Measurements from ENCODE around the gene NAALADL2.
"Not testable (repeated sequence)": the region's sequence is repeated elsewhere in the genome, so short reads cannot be mapped to it uniquely, and the experiment has no call there.

Gene NAALADL2

GRCh38 chr3:175260145-175260794 lies 401.1 kb downstream of the NAALADL2 start:
- DNase-seq (ENCODE audit: low read depth, low spot score) = no peak

- DNase-seq (ENCODE audit: low read depth, low spot score) = no peak
Observed at GRCh38 chr3:175266478-175266877, 407.3 kb downstream of the NAALADL2 start.

- DNase-seq (ENCODE audit: low read depth, low spot score) = no peak
Observed at GRCh38 chr3:175267121-175267531, 408.0 kb downstream of the NAALADL2 start.

- no peak for DNase-seq (ENCODE audit: low read depth, low spot score)
Observed at GRCh38 chr3:175267561-175267960, 408.4 kb downstream of the NAALADL2 start.

- no peak for DNase-seq (ENCODE audit: low read depth, low spot score)
Observed at GRCh38 chr3:175269394-175269793, 410.3 kb downstream of the NAALADL2 start.

- no peak for DNase-seq (ENCODE audit: low read depth, low spot score)
Observed at GRCh38 chr3:175270198-175270837, 411.2 kb downstream of the NAALADL2 start.

- no peak for DNase-seq (ENCODE audit: low read depth, low spot score)
Observed at GRCh38 chr3:175270866-175271265, 411.7 kb downstream of the NAALADL2 start.

GRCh38 chr3:175271465-175271864 lies 412.3 kb downstream of the NAALADL2 start:
- not testable (repeated sequence) for DNase-seq (ENCODE audit: low read depth, low spot score)

GRCh38 chr3:175272392-175272791 lies 413.3 kb downstream of the NAALADL2 start:
- no peak for DNase-seq (ENCODE audit: low read depth, low spot score)

GRCh38 chr3:175273573-175273972 lies 414.4 kb downstream of the NAALADL2 start:
- no peak for DNase-seq (ENCODE audit: low read depth, low spot score)

- no peak for DNase-seq (ENCODE audit: low read depth, low spot score)
Observed at GRCh38 chr3:175274056-175274455, 414.9 kb downstream of the NAALADL2 start.

- no peak for DNase-seq (ENCODE audit: low read depth, low spot score)
Observed at GRCh38 chr3:175274474-175275218, 415.5 kb downstream of the NAALADL2 start.

GRCh38 chr3:175278680-175279079 lies 419.5 kb downstream of the NAALADL2 start:
- DNase-seq (ENCODE audit: low read depth, low spot score) = no peak

- no peak for DNase-seq (ENCODE audit: low read depth, low spot score)
Observed at GRCh38 chr3:175279457-175279856, 420.3 kb downstream of the NAALADL2 start.

- no peak for DNase-seq (ENCODE audit: low read depth, low spot score)
Observed at GRCh38 chr3:175279911-175280310, 420.8 kb downstream of the NAALADL2 start.

GRCh38 chr3:175287361-175287963 lies 428.3 kb downstream of the NAALADL2 start:
- no peak for DNase-seq (ENCODE audit: low read depth, low spot score)

- DNase-seq (ENCODE audit: low read depth, low spot score) = no peak
Observed at GRCh38 chr3:175288621-175289020, 429.5 kb downstream of the NAALADL2 start.

GRCh38 chr3:175294793-175295192 lies 435.7 kb downstream of the NAALADL2 start:
- DNase-seq (ENCODE audit: low read depth, low spot score) = no peak

GRCh38 chr3:175295248-175296130 lies 436.4 kb downstream of the NAALADL2 start:
- no peak for DNase-seq (ENCODE audit: low read depth, low spot score)

- DNase-seq (ENCODE audit: low read depth, low spot score) = no peak
Observed at GRCh38 chr3:175297216-175297615, 438.1 kb downstream of the NAALADL2 start.

GRCh38 chr3:175301741-175302140 lies 442.6 kb downstream of the NAALADL2 start:
- no peak for DNase-seq (ENCODE audit: low read depth, low spot score)
